Gastrocnemius medialis (tissue), 4 donors: ENCODE measurements around the gene ASAP3. TPM values are rescaled to one million over a fixed set of nuclear protein-coding genes. Genes with fewer than 3 reads are reported as not detected.

Source experiments
- ATAC-seq, 2 donors: fragments of 150-250 bp; one replicate each; pipeline ENCODE4 v1.9.1; 2016
- DNase-seq, 2 donors: peaks; one replicate each; pipeline ENCODE4 v3.0.0-alpha.2; 2019
- H3K27ac ChIP-seq, 4 donors: fragments of 200-600 bp; sonication (generic); 1 replicate in 1 of 4; 2 replicates in 3 of 4; pipeline ENCODE4 v1.5.1; 2016 to 2018; ENCODE audit warnings: mild to moderate bottlenecking in 2 of 4, moderate library complexity in 1 of 4
- H3K27me3 ChIP-seq, 3 donors: fragments of 200-600 bp; sonication (generic) in 2 of 3; 1 replicate in 1 of 3; 2 replicates in 2 of 3; pipeline versions ENCODE4 v1.5.1 to v1.6.0; 2016 to 2019; ENCODE audit warnings: mild to moderate bottlenecking in 1 of 3, moderate library complexity in 1 of 3
- H3K36me3 ChIP-seq, 2 donors: fragments of 200-600 bp; sonication (generic) in 1 of 2; one replicate each; pipeline ENCODE4 v1.5.1; 2017 to 2018
- H3K4me1 ChIP-seq, 2 donors: fragments of 200-600 bp; sonication (generic) in 1 of 2; one replicate each; pipeline ENCODE4 v1.5.1; 2016 to 2017; ENCODE audit warnings: mild to moderate bottlenecking in 2 of 2
- H3K4me3 ChIP-seq, 4 donors: fragments of 200-600 bp; sonication (generic) in 3 of 4; 1 replicate in 1 of 4; 2 replicates in 3 of 4; pipeline ENCODE4 v1.5.1; 2016 to 2019; ENCODE audit warnings: mild to moderate bottlenecking in 2 of 4
- H3K9me3 ChIP-seq, 3 donors: fragments of 200-600 bp; sonication (generic) in 2 of 3; 1 replicate in 1 of 3; 2 replicates in 2 of 3; pipeline ENCODE4 v1.5.1; 2016 to 2019
- POLR2A ChIP-seq, 2 donors: fragments of 450-650 bp; IDR thresholded peaks; one replicate each; pipeline ENCODE4 v1.6.1; 2017; ENCODE audit warnings: antibody characterized with exemption in 2 of 2, mild to moderate bottlenecking in 2 of 2, moderate library complexity in 2 of 2
- in situ Hi-C, 4 donors: fragments of 200-750 bp; cut with MboI; loops; one replicate each; pipeline versions ENCODE4 v1.15.0 to v1.8.0; 2017; ENCODE audit warnings: low sequenced_read_pairs in 4 of 4
- intact Hi-C: fragments of 100-400 bp; cut with DNase I; formaldehyde crosslinking; loops from one replicate; pipeline ENCODE4 v1.15.1; 2023; ENCODE audit warnings: low total_unique reads
- total RNA-seq, 4 donors: library from RNA; depleted of rRNA; stranded (reverse); fragments of >200 nt; gene quantifications; one replicate each; pipeline versions ENCODE4 v1.1.0 to v1.2.3, GENCODE V29; 2016
- TF ChIP-seq, protein P1 (sequence below), 5 experiments: fragments of 450-650 bp in 3 of 5; fragments of 200-600 bp in 2 of 5; sonication (generic) in 2 of 5; IDR thresholded peaks in 4 of 5; conservative IDR thresholded peaks in 1 of 5; 1 replicate in 4 of 5; 2 replicates in 1 of 5; pipeline ENCODE4 v1.5.1; 2016 to 2019; ENCODE audit warnings: antibody characterized with exemption in 5 of 5, mild to moderate bottlenecking in 3 of 5, moderate library complexity in 3 of 5

ASAP3 gene
- total RNA-seq, 4 donors from 2014 or later: 55.5 to 129 (median 93.2) TPM

DNA sequence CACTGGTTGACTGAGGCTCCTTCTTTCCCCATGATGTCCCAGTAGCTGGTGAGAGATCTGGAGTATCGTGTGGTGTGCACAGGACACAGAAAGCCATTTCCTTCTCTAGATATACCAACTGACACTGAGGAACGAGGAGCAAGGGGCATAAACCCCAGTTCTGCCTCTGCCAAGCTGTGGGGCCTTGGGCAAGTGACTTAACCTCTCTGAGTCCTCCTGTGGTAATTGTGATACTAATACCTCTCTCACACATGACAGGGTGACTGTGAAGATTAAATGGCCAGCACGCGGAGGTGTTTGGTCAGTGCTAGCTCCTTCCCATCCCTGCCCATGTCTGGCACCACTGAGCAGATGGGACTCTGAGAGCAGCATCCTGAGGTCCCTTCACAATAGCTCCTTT, 33.1 kb downstream of the ASAP3 start:
- H3K27me3 ChIP-seq: no peaks in the 10 kb centered on the region
- peaks cover 42 to 44% of the 10 kb centered on the region in 2 donors for H3K4me1 ChIP-seq
- peak overlapping the region in 3 of 4 donors; percentile 67 to 78 (median 71) for H3K27ac ChIP-seq
- no peak for TF ChIP-seq POLR2A (IDR thresholded peaks at IDR 0.05)
- TF ChIP-seq, protein P1, sequence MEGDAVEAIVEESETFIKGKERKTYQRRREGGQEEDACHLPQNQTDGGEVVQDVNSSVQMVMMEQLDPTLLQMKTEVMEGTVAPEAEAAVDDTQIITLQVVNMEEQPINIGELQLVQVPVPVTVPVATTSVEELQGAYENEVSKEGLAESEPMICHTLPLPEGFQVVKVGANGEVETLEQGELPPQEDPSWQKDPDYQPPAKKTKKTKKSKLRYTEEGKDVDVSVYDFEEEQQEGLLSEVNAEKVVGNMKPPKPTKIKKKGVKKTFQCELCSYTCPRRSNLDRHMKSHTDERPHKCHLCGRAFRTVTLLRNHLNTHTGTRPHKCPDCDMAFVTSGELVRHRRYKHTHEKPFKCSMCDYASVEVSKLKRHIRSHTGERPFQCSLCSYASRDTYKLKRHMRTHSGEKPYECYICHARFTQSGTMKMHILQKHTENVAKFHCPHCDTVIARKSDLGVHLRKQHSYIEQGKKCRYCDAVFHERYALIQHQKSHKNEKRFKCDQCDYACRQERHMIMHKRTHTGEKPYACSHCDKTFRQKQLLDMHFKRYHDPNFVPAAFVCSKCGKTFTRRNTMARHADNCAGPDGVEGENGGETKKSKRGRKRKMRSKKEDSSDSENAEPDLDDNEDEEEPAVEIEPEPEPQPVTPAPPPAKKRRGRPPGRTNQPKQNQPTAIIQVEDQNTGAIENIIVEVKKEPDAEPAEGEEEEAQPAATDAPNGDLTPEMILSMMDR (IDR thresholded peaks at IDR 0.05 in 4 of 5, conservative IDR thresholded peaks at IDR 0.05 in 1 of 5): no peak
- H3K36me3 ChIP-seq: peaks cover 0 to 13% of the 10 kb centered on the region in 2 donors
- in situ Hi-C loops (no loop called here), intact Hi-C loops (loop anchor here (2.0 kb wide), 1 partner anchor 26 kb away; the partner anchor contains the start of gene TCEA3)
- ATAC-seq: no peak
- no peak for DNase-seq
- no peaks in the 10 kb centered on the region for H3K9me3 ChIP-seq
- H3K4me3 ChIP-seq: no peak overlapping the region

DNA sequence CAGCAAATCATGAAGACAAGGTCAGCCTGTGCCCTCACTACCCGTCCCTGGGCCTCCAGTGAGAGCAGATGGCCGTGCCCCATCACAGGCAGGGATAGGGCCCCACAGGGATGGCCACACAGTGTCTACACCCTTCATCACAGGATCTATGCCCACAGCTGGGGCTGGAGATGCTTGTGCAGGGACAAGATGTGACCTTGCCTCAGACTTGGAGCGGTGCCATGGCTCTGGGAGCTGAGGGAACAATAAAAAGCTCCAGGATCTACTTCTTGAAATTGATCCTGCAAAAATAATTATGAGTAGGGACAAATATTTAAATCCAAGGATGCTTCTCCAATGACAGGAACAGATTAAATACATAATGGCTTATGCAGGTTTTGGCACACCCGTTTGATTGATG, 34.0 kb downstream of the ASAP3 start:
- in situ Hi-C loops: no loop called here
- Histone ChIP-seq H3K27me3 (no peaks in the 10 kb centered on the region), H3K9me3 (no peaks in the 10 kb centered on the region), H3K4me1 (peaks cover 42 to 44% of the 10 kb centered on the region in 2 donors), H3K36me3 (peaks cover 0 to 4% of the 10 kb centered on the region in 2 donors), H3K27ac (peak overlapping the region; percentile 15 to 78 (median 64)), H3K4me3 (no peak overlapping the region)
- intact Hi-C loops: loop anchor here (1.0 to 2.0 kb wide), 2 partner anchors 25 to 29 kb away; partner anchors contain the start of gene TCEA3
- peak; percentile 84 to 89 for DNase-seq
- TF ChIP-seq POLR2A (IDR thresholded peaks at IDR 0.05): no peak
- TF ChIP-seq, protein P1 (IDR thresholded peaks at IDR 0.05 in 4 of 5, conservative IDR thresholded peaks at IDR 0.05 in 1 of 5): no peak
- ATAC-seq: peak; percentile 75

DNA sequence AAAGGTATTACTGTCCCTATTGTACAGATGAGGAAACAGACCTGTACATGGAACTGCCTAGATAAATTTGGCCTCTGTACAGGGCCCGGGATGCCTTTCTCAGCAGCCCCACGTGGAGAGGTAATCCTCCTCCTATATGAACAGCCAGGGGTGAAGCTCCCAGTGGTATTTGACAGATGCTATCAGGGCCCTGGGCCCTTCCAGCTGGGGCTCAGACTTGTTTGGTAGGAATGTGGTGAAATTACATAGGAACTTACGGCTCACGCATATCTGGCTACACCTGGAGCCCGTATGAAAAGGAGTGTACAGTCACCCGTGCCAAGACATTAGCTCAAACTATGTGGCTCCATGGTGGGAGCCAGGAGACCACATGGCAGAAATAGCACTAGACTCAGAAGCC, 34.7 kb downstream of the ASAP3 start:
- H3K4me3 ChIP-seq: no peak overlapping the region
- no peak for TF ChIP-seq POLR2A (IDR thresholded peaks at IDR 0.05)
- TF ChIP-seq, protein P1 (IDR thresholded peaks at IDR 0.05 in 4 of 5, conservative IDR thresholded peaks at IDR 0.05 in 1 of 5): no peak
- no peaks in the 10 kb centered on the region for H3K36me3 ChIP-seq
- no peaks in the 10 kb centered on the region for H3K9me3 ChIP-seq
- in situ Hi-C loops: no loop called here
- ATAC-seq: no peak
- no peaks in the 10 kb centered on the region for H3K27me3 ChIP-seq
- peaks cover 42 to 44% of the 10 kb centered on the region in 2 donors for H3K4me1 ChIP-seq
- DNase-seq: no peak
- intact Hi-C loops: loop anchor here (1.0 kb wide), 1 partner anchor 30 kb away; no protein-coding TSS in a partner anchor
- peak overlapping the region; percentile 15 to 78 (median 64) for H3K27ac ChIP-seq

DNA sequence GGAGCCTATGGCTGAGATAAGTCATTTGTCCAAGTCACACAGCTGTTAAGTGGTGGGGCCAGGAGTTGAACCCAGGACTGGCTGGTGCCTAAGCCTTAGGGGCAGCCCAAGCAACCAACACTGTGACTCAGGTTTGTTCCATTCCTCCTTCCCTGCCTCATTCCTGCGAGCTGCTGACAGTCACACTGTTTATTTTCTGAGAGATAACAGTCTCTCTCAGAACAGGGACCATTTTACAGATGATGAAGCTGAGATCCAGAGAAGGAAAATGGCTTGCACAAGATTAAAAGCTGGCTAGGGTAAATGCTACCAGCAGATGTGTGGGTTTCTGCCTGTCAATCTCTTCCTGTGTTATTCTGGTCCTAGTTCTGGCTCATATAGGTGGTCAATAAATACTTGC, 35.1 kb downstream of the ASAP3 start:
- TF ChIP-seq, protein P1 (IDR thresholded peaks at IDR 0.05 in 4 of 5, conservative IDR thresholded peaks at IDR 0.05 in 1 of 5): no peak
- TF ChIP-seq POLR2A (IDR thresholded peaks at IDR 0.05): no peak
- in situ Hi-C loops: no loop called here
- Histone ChIP-seq H3K36me3 (no peaks in the 10 kb centered on the region), H3K27me3 (no peaks in the 10 kb centered on the region), H3K4me3 (no peak overlapping the region), H3K4me1 (peaks cover 42 to 47% of the 10 kb centered on the region in 2 donors), H3K27ac (peak overlapping the region in 3 of 4 donors; percentile 62 to 78 (median 67)), H3K9me3 (no peaks in the 10 kb centered on the region)
- ATAC-seq: no peak
- no peak for DNase-seq
- intact Hi-C loops: loop anchor here (1.0 kb wide), 1 partner anchor 30 kb away; no protein-coding TSS in a partner anchor
